CD14-positive monocyte (primary cell): ENCODE measurements around the gene CD226. TPM values are rescaled to one million over a fixed set of nuclear protein-coding genes. Genes with fewer than 3 reads are reported as not detected.

Experiments used
- DNase-seq, 3 donors: peaks; one replicate each; pipeline ENCODE4 v3.0.0-alpha.2; 2011 to 2022
- H2AFZ ChIP-seq: 2 replicates; pipeline ENCODE4 v1.6.0; 2012; ENCODE audit warnings: mild to moderate bottlenecking, low read depth, low read length, inconsistent platforms; ENCODE audit not compliant: insufficient read depth, poor library complexity, severe bottlenecking
- H3K27ac ChIP-seq, 2 donors: 1 replicate in 1 of 2; 2 replicates in 1 of 2; pipeline ENCODE4 v1.5.1; 2012 to 2013; ENCODE audit warnings: low read length in 2 of 2, control low read depth in 1 of 2, inconsistent platforms in 1 of 2, low read depth in 1 of 2, mild to moderate bottlenecking in 1 of 2
- H3K27me3 ChIP-seq, 2 donors: one replicate each; pipeline versions ENCODE4 v1.6.0 to v1.6.1; 2011 to 2013; ENCODE audit warnings: low read length in 2 of 2; ENCODE audit not compliant: control insufficient read depth in 2 of 2, insufficient read depth in 2 of 2
- H3K36me3 ChIP-seq, 2 donors: replicated peaks in 1 of 2; 1 replicate in 1 of 2; 2 replicates in 1 of 2; pipeline versions ENCODE4 v1.5.1 to v1.6.1; 2012 to 2013; ENCODE audit warnings: low read length in 2 of 2, control low read depth in 1 of 2, inconsistent platforms in 1 of 2, mild to moderate bottlenecking in 1 of 2; ENCODE audit not compliant: insufficient read depth in 2 of 2, control insufficient read depth in 1 of 2
- H3K4me1 ChIP-seq, 2 donors: 1 replicate in 1 of 2; 2 replicates in 1 of 2; pipeline versions ENCODE4 v1.5.1 to v1.6.1; 2012 to 2013; ENCODE audit warnings: low read length in 2 of 2, control low read depth in 1 of 2, inconsistent platforms in 1 of 2, mild to moderate bottlenecking in 1 of 2, moderate library complexity in 1 of 2; ENCODE audit not compliant: insufficient read depth in 2 of 2, control insufficient read depth in 1 of 2
- H3K4me2 ChIP-seq: replicated peaks from 2 replicates; pipeline ENCODE3; 2012; ENCODE audit warnings: low read length, moderate library complexity, mild to moderate bottlenecking; ENCODE audit not compliant: poor library complexity, severe bottlenecking; ENCODE audit errors: extremely low read depth
- H3K4me3 ChIP-seq, 3 experiments: fragments of 200-600 bp in 1 of 3; sonication (generic) in 1 of 3; replicated peaks in 1 of 3; 1 replicate in 2 of 3; 2 replicates in 1 of 3; pipeline ENCODE4 v1.5.1; 2011 to 2013; ENCODE audit warnings: low read length in 3 of 3, mild to moderate bottlenecking in 3 of 3, control low read depth in 2 of 3, low read depth in 2 of 3, inconsistent platforms in 1 of 3, moderate library complexity in 1 of 3
- H3K79me2 ChIP-seq: 2 replicates; pipeline ENCODE4 v1.6.0; 2012; ENCODE audit warnings: mild to moderate bottlenecking, control low read depth, inconsistent platforms, low read length, moderate library complexity; ENCODE audit not compliant: insufficient read depth
- H3K9ac ChIP-seq: 2 replicates; pipeline ENCODE4 v1.6.0; 2017; ENCODE audit warnings: low read length, mild to moderate bottlenecking; ENCODE audit not compliant: insufficient read depth, poor library complexity, severe bottlenecking
- H3K9me3 ChIP-seq, 2 donors: replicated peaks in 1 of 2; 1 replicate in 1 of 2; 2 replicates in 1 of 2; pipeline versions ENCODE4 v1.5.1 to v1.6.1; 2012 to 2013; ENCODE audit warnings: low read length in 2 of 2, control low read depth in 1 of 2; ENCODE audit not compliant: control insufficient read depth in 1 of 2, insufficient read depth in 1 of 2
- H4K20me1 ChIP-seq: 2 replicates; pipeline ENCODE4 v1.6.0; 2012; ENCODE audit warnings: mild to moderate bottlenecking, low read length, control low read depth, moderate library complexity; ENCODE audit not compliant: insufficient read depth
- H3K27ac Mint-ChIP-seq, 7 donors: one replicate each; pipeline ENCODE4 v1.8.0; 2020; ENCODE audit warnings: mild to moderate bottlenecking in 7 of 7, mixed read lengths in 7 of 7, moderate library complexity in 6 of 7, inconsistent platforms in 2 of 7
- H3K27me3 Mint-ChIP-seq, 3 donors: one replicate each; pipeline ENCODE4 v1.8.0; 2021 to 2022; ENCODE audit warnings: low read depth in 3 of 3, mild to moderate bottlenecking in 3 of 3, mixed read lengths in 3 of 3, moderate library complexity in 3 of 3, inconsistent platforms in 1 of 3
- H3K36me3 Mint-ChIP-seq, 2 donors: one replicate each; pipeline ENCODE4 v1.8.0; 2020; ENCODE audit warnings: mixed read lengths in 2 of 2, inconsistent platforms in 1 of 2, mild to moderate bottlenecking in 1 of 2
- H3K4me1 Mint-ChIP-seq: one replicate; pipeline ENCODE4 v1.8.0; 2020; ENCODE audit warnings: mild to moderate bottlenecking, mixed read lengths
- H3K4me3 Mint-ChIP-seq, 2 donors: one replicate each; pipeline ENCODE4 v1.8.0; 2020; ENCODE audit warnings: mild to moderate bottlenecking in 2 of 2, mixed read lengths in 2 of 2, moderate library complexity in 1 of 2
- H3K9me3 Mint-ChIP-seq, 7 donors: one replicate each; pipeline ENCODE4 v1.8.0; 2020 to 2022; ENCODE audit warnings: mixed read lengths in 7 of 7, mild to moderate bottlenecking in 6 of 7, moderate library complexity in 6 of 7, inconsistent platforms in 2 of 7
- CTCF ChIP-seq: fragments of 200-600 bp; IDR thresholded peaks from one replicate; pipeline ENCODE4 v1.8.0; 2022; ENCODE audit warnings: antibody characterized with exemption, mild to moderate bottlenecking
- WGBS: methylation state at CpG from one replicate; pipeline ENCODE4 v1.1.5; 2013; ENCODE audit warnings: missing lambda C conversion rate; ENCODE audit not compliant: insufficient coverage; 5-methylcytosine and 5-hydroxymethylcytosine counted together
- intact Hi-C, 2 donors: fragments of 100-400 bp; cut with micrococcal nuclease; formaldehyde crosslinking; loops; one replicate each; pipeline versions ENCODE4 v1.15.0 to v1.15.1; 2023
- polyA plus RNA-seq, 3 donors: library from polyadenylated mRNA; depleted of rRNA in 1 of 3; unstranded in 2 of 3; stranded (reverse) in 1 of 3; fragments of 300-500 nt in 2 of 3; fragments of >200 nt in 1 of 3; fragmentation: Illumina TruSeq in 2 of 3; gene quantifications; 1 replicate in 2 of 3; 2 replicates in 1 of 3; pipeline ENCODE4 v1.2.3, GENCODE V29; 2012 to 2021

CD226 gene
- polyA plus RNA-seq, 3 donors, result 0.53 to 1.1 (median 0.65) TPM

GRCh38 chr18:69830189-69830588 lies 117.5 kb downstream of the CD226 start:
- no peak for TF ChIP-seq CTCF
- H3K27me3 ChIP-seq, result no peaks in the 10 kb centered on the region
- no peaks in the 10 kb centered on the region for H4K20me1 ChIP-seq
- H3K9me3 ChIP-seq, result no peaks in the 10 kb centered on the region
- no peaks in the 10 kb centered on the region for H3K36me3 Mint-ChIP-seq
- intact Hi-C loops, result no loop called here
- H3K9me3 Mint-ChIP-seq, result peaks cover 0 to 2% (median 0%) of the 10 kb centered on the region in 7 donors
- H3K36me3 ChIP-seq, result no peaks in the 10 kb centered on the region
- WGBS, result 60% methylated on average over 1 of the region's 1 CpG
- H3K4me1 ChIP-seq, result no peaks in the 10 kb centered on the region
- H3K4me1 Mint-ChIP-seq, result no peaks in the 10 kb centered on the region
- H2AFZ ChIP-seq, result no peak overlapping the region
- no peak overlapping the region for H3K4me3 Mint-ChIP-seq
- DNase-seq, result no peak
- H3K27me3 Mint-ChIP-seq, result peaks cover 0 to 2% (median 0%) of the 10 kb centered on the region in 3 donors
- H3K4me2 ChIP-seq, result no peak overlapping the region
- H3K4me3 ChIP-seq, result no peak overlapping the region
- no peak overlapping the region for H3K27ac ChIP-seq
- H3K27ac Mint-ChIP-seq, result no peak overlapping the region
- no peak overlapping the region for H3K9ac ChIP-seq
- no peaks in the 10 kb centered on the region for H3K79me2 ChIP-seq

- Histone ChIP-seq H3K36me3 (no peaks in the 10 kb centered on the region), H3K27me3 (no peaks in the 10 kb centered on the region), H3K4me1 (no peaks in the 10 kb centered on the region), H3K27ac (no peak overlapping the region), H3K4me3 (no peak overlapping the region), H3K9ac (no peak overlapping the region), H4K20me1 (no peaks in the 10 kb centered on the region), H2AFZ (no peak overlapping the region), H3K4me2 (no peak overlapping the region), H3K79me2 (no peaks in the 10 kb centered on the region), H3K9me3 (no peaks in the 10 kb centered on the region)
- Mint-ChIP-seq H3K4me1 (no peaks in the 10 kb centered on the region), H3K4me3 (no peak overlapping the region), H3K27ac (no peak overlapping the region), H3K36me3 (no peaks in the 10 kb centered on the region), H3K9me3 (peaks cover 0 to 5% (median 1%) of the 10 kb centered on the region in 7 donors), H3K27me3 (peaks cover 0 to 4% (median 2%) of the 10 kb centered on the region in 3 donors)
- no peak for TF ChIP-seq CTCF
- DNase-seq, result no peak
- no CpG with 5 or more reads among the region's 4 CpGs for WGBS
- intact Hi-C loops, result no loop called here
Measured at GRCh38 chr18:69820538-69820937, 127.1 kb downstream of the CD226 start.
